Muscle of arm (tissue), 12 donors: ENCODE data around the gene AKAP9. TPM values are rescaled to one million over a fixed set of nuclear protein-coding genes. Genes with fewer than 3 reads are reported as not detected.
"Not testable (repeated sequence)": the region's sequence is repeated elsewhere in the genome, so short reads cannot be mapped to it uniquely, and the experiment has no call there.

Source experiments
- DNase-seq: peaks from one replicate; pipeline ENCODE4 v3.0.0-alpha.2; 2013
- polyA plus RNA-seq, 12 donors: library from polyadenylated mRNA; unstranded; fragments of 120-200 nt; gene quantifications; one replicate each; pipeline ENCODE4 v1.2.1, GENCODE V29; 2013; ENCODE audit not compliant: insufficient read length in 12 of 12

The AKAP9 gene
- polyA plus RNA-seq, 12 donors: 67.9 to 106 (median 85.2) TPM; not detected in 1

DNA sequence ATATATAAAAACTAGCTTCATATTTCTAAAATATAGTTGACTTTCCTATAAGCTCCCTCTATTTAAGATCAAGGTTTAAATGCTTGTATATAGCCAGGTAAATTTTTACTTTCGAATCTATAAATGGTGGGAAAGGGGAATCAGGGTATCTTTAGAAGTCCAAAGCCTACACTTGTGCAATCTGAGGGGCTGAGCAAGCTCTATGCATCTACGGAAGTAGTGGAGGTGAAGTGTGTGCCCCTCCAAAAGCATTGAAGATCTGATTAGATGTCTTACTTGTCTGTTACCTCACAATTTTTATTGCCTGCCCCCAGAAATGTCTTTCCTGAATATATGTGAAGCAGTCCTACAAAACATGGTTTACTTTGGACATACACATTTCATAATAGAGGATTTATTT is 1.6 kb downstream of the AKAP9 start:
- DNase-seq: no peak

DNA sequence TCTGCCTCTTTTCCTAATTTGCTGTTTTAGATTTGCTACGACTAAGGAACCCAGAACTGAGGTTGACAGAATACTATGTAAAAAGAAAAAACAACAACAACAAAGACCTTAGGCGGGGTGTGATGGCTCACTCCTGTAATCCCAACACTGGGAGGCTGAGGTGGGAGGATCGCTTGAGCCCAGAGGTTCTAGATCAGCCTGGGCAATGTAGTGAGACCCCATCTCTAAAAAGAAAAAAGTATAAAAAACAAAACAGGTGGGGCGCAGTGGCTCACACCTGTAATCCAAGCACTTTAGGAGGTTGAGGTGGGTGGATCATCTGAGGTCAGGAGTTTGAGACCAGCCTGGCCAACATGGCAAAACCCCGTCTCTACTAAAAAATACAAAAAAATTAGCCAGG is 4.3 kb downstream of the AKAP9 start:
- DNase-seq: not testable (repeated sequence)

DNA sequence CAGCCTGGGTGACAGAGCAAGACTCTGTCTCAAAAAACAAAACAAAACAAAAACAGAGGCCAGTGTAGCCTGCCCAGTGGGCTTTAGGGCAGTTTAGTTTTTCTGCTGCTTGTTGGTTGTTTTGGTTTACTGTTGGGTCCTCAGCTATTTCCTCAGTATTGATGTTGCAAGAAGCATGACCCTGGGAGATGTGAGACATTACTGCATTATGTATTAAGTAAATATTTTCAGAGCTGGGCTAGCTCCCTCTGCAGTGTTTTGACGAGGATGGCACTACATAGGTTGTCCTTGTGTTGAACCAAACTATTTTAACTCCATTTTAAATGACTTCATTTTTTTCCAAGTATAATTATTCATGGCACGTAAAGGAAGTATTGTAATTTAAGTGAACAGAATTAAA is 4.8 kb downstream of the AKAP9 start:
- no peak for DNase-seq

DNA sequence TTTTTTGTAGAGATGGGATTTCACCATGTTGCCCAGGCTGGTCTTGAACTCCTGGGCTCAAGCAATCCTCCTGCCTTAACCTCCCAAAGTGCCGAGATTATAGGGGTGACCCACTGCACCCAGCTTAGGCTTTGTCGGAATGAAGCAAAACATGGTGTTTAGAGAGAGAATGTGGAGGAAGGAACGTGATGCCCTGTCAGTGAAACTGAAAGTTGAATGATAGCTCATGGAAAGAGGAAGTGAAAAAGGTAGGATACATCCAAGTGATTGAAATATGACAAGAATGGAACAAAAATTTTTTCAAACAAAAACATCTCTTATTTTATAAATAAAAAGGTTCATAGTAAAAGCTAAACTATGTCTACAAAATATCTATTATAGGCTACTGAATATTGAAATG is 5.9 kb downstream of the AKAP9 start:
- no peak for DNase-seq

DNA sequence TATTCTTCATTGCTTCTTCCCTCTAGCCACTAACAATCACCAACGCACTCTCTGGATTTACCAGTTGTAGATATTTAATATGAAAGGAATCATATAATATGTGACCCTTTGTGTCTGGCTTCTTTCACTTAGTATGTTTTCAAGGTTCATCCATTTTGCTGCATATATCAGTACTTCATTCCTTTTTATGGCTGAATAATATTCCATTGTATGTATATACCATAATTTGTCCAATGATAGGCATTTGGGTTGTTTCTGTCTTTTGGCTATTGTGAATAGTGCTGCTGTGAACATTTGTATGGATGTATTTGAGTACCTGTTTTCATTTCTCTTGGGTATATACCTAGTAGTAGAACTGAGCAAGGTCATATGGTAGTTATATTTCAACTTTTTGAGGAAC is 7.3 kb downstream of the AKAP9 start:
- no peak for DNase-seq

DNA sequence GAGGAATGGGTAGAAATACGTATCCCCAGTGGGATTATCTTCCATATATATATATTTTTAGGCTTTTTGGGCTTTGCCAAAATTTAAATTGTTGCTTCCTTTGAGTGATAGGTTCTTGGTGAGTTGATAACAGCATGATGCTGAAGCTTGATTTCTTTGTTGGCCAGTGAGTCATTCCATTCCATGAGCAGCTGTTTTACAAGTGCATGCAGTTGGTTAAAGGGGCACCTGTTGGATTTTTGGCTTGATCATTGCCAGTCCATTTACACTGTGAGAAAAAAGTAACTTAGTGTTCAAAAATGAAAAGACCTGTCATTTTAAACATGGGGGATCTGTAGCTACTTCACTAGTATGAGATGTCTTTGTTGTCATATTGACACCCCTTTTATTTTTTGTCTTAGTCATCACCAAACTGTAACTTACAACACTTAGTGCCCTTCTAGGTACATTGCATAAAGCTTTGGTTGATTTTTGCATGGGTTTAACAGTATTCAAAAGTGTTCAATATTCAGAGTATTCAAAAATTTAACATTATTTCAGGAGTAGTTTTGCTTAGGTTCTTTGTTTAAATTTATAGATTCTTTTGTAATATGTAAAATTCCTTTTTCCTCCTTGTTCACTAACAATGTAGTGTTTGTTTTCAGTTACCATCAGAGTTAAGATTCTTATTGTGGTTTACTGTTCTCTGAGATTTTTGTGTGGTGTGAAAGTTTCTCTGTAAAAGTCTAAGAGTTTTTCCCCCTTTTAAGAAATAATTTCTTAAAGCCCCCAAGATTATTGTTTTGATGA is 8.8 kb downstream of the AKAP9 start:
- DNase-seq: no peak

DNA sequence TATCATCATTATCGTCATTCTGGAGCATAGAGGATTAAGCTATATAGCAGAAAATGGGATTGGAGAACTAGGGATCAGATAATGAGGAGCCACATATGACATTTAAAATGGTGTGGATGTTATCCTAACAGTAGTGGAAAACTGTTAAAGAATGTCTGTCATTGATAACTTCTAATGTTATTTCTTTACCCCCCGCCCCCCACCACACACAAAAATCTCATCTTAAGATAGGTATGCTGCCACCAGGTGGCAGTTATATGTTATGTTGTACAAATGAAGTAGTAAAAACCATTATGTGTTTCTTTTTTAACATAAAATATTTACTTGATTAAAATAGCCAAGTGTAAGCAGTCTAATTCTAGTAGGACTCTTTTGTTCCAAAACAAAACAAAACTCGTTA is 13.0 kb downstream of the AKAP9 start:
- no peak for DNase-seq

DNA sequence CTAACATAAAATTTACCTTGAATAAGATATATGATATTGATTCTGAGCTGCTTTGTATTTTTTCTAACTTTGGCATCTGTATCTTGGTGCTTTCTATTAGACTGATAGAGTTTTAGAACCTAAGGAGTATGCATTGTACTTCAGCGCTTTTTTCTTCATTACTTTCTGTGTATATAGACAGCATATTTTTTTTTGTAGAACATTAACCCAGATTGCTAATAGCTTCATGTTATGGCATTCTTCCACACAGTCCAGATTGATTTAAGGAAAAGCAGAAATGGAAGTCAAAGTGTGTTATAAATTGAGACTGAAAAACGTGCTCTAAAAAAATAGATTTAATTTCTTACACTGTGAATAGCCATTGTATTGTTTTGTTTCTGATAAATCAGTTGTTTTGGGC is 15.8 kb downstream of the AKAP9 start:
- DNase-seq: not testable (repeated sequence)

DNA sequence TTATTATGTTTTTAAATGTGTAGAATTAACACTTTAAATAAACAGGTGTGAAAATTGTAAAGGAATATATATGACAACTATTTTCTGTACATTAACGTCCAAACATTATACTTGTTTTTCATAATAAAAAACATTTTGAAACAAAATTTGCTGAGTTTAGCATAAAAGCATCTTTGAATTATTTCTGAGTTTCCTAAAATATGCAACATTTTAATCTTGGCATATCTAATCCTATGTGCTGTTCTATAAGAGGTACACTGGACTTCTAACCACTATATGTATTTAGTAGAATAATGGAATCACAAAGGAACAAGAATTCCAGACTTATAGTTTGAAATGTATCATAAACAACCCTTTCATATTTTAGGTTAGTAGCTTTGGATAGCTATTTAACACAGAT is 16.6 kb downstream of the AKAP9 start:
- DNase-seq: no peak

DNA sequence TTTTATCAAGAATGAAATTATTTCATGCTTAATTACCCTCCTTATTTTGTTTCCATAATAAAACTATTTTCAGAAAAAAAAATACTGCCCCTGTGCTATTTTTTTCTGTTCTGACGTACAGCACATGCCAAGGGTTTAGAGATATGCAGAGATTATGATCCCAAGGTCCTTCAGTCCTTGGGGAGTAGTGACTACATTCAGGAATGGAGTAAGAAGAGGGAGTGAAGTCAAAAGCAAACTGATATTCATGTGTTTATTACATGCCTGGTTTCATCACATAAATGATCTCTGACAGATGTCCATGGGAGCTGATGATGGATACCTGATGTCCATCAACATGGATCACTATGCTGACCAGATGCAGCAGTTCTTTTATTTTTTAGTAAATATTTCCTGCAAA is 17.2 kb downstream of the AKAP9 start:
- no peak for DNase-seq

DNA sequence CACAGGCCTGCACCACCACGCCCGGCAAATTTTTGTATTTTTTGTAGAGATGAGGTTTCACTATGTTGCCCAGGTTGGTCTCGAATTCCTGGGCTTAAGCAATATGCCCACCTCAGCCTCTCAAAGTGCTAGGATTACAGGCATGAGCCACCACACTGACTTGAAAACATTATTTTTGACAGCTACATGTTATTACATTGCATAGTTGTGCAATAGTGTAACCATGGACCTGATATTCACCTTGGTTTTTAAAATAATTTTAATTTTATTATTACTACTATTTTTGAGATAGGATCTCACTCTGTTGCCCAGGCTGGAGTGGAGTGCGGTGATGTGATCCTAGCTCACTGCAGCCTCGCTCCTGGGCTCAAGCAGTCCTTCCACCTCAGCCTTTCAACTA is 18.4 kb downstream of the AKAP9 start:
- DNase-seq: no peak

DNA sequence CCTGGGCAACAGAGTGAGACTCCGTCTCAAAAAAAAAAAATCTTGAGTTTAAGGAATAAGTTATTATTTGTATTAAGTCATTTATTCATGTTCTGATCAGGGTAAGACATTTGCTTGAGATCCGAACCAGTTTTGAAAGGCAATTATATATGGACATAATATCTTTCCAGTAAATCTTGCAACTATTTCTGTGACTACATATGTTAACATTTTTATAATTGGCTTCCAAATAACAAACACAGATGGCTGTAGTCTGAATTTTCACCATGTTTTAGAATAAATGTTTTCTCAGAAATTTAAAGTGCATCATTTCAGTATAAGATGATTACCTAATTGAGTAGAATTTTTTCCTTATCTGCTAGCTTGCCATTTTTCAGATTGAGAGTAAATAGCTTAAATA is 21.2 kb downstream of the AKAP9 start:
- no peak for DNase-seq

DNA sequence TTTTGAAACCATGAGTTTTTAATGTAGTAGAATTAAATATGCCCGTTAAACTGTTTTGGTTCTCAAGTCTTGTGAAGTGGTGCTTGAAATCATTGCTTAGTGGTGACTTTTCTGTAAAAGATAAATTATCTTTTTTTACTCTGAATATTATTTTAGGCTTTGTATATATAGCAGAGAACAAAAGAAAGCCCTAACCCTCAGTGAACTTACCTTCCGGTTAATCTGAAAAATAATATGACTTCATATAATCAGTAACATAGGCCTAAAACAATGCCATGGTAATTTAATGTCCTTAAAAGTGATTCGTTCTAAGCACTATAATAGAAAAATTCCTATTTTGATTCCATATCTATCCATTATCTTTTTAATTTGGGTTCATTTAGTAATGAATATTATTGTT is 21.8 kb downstream of the AKAP9 start:
- DNase-seq: no peak

DNA sequence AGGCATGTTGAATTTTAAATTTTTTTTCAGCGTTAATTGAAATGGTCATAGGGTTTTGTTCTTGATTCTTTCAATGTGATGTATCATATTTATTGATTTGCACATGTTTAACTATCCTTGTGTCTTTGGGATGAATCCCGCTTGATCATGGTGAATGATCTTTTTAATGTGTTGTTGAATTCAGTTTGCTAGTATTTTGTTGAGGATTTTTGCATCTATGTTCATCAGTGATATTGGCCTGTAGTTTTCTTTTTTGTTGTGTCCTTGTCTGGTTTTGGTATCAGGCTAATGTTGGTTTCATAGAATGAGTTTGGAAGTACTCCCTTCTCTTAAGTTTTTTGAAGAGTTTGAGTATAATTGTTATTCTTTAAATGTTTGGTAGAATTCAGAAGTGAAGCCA is 26.9 kb downstream of the AKAP9 start:
- not testable (repeated sequence) for DNase-seq

DNA sequence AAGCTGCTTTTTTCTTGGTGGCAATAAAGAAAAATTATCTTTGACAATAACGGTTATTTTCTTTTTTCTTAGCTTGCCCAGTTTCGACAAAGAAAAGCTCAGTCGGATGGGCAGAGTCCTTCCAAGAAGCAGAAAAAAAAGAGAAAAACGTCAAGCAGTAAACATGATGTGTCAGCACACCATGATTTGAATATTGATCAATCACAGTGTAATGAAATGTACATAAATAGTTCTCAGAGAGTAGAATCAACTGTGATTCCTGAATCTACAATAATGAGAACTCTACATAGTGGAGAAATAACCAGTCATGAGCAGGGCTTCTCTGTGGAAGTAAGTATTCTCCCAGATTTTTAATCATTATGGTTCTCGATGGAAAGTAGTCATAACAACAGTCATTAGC is 33.0 kb downstream of the AKAP9 start:
- no peak for DNase-seq

DNA sequence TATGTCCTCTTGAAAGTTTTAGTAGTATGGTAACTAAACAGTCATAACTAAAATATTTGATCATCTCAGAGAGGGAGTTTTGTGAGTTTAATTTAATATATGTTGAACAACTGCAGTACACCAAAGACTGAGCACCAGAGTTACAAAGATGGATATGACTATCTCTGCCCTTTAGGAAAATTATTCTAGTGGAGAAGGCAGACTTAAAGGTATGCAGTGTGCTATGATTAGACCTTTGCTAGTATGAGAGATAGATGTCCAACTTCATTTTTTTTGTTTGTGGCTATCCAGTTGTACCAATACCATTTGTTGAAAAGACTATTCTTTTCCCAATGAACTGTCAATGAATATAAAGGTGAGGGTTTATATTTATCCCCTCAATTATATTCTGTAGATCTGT is 33.4 kb downstream of the AKAP9 start:
- no peak for DNase-seq

DNA sequence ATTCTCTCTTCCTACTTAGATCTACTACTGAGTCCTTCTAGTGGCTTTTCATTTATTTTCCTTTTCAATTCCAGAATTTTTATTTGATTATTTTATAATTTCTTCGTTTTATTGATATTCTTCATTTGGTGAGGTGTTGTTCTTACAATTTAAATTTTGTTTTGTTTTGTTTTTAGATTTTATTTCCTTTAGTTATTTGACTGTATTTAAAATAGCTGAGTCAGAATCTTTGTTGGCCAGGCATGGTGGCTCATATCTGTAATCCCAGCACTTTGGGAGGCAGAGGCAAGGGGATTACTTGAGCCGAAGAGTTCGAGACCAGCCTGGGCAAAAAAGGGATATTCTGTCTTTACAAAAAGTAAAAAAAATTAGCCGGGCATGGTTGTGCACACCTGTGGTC is 36.1 kb downstream of the AKAP9 start:
- DNase-seq: no peak

DNA sequence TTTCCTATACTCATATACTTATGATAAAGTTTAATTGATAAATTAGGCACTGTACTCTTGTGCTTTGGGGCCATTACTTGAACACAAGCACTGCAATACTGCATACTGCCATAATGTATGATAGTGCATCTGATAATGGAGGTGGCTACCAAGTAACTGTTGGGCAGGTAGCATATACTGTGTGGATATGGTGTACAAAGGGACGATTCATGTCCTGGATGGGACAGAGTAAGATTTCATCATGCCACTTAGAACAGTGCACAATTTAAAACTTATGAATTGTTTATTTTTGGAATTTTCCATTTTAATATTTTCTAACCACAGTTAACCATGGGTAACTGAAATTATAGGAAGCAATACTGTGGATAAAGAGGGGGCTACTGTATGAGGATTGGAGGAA is 38.9 kb downstream of the AKAP9 start:
- DNase-seq: no peak

DNA sequence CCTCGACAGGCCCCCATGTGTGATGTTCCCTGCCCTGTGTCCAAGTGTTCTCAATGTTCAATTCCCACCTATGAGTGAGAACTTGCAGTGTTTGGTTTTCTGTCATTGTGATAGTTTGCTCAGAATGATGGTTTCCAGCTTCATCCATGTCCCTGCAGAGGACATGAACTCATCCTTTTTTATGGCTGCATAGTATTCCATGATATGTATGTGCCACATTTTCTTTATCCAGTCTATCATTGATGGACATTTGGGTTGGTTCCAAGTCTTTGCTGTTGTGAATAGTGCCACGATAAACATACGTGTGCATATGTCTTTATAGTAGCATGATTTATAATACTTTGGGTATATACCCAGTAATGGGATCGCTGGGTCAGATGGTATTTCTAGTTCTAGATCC is 41.7 kb downstream of the AKAP9 start:
- DNase-seq: not testable (repeated sequence)

DNA sequence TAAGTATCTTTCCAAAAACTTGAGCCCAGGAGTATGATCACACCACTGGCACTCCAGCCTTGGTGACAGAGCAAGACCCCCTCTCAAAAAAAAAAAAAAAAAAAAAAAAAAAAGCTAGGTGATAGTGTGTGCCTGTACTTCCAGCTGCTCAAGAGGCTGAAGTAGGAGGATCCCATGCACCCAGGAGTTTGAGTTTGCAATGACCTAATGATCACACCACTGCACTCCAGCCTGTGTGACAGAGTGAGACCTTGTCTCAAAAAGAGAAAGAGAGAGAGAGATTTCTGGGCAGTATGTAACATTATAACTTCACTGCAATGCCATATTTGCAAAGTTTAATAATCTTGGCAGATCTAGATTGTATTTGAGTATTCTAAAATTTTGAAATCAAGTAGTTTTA is 47.6 kb downstream of the AKAP9 start:
- DNase-seq: no peak

DNA sequence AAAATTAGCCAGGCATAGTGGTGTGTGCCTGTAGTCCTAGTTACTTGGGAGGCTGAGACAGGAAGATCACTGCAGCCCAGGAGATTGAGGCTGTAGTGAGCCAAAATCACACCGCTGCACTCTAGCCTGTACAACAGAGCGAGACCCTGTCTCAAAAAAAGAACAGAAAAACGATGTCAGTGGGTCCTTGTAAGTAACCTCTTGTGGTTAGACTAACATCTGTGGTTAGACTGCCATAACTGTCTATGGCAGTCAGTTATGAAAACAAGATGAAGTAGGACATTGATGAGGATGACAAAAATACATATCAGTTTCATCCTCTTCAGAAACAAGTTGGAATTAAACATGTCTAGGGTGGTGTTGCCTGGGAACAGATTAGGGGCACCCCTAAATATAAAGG is 53.3 kb downstream of the AKAP9 start:
- DNase-seq: no peak

DNA sequence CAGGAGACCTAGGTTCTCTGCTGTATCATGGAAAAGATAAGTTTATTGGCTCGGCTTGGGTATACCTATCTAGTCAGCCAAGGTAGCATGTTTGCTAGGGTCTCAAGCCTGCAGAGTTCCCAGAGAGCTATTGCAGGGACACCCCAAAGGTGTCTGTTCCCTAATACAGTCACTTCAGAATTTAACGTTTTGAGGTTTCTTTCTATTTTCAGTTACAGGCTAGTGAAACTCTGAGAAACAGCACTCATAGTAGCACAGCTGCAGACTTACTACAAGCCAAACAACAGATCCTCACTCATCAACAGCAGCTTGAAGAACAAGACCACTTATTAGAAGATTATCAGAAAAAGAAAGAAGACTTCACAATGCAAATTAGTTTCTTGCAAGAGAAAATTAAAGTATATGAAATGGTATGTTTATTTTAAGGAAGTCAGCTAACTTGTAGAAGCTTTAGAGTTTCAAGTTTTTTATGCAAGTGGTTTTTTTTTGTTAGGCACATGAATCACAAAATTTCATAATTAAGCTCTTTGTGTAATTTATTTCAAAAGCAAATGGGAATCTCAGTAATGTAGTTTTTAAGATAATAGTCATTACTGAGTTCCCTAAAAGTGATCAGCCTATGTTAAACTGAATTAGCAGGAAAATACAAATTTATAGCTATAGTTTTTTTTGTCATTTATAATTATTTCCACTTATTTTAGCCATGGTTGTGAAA is 54.9 kb downstream of the AKAP9 start:
- DNase-seq: no peak
